Measurements from ENCODE around the gene KRTAP5-5. TPM values are rescaled to one million over a fixed set of nuclear protein-coding genes. Genes with fewer than 3 reads are reported as not detected.

Gene KRTAP5-5
- total and polyA plus RNA-seq, 2 of the 8 experiments (the other 6 are each of a cell fraction or from before 2014, with no cell fraction given) = 0.09 TPM; not detected in 1

DNA sequence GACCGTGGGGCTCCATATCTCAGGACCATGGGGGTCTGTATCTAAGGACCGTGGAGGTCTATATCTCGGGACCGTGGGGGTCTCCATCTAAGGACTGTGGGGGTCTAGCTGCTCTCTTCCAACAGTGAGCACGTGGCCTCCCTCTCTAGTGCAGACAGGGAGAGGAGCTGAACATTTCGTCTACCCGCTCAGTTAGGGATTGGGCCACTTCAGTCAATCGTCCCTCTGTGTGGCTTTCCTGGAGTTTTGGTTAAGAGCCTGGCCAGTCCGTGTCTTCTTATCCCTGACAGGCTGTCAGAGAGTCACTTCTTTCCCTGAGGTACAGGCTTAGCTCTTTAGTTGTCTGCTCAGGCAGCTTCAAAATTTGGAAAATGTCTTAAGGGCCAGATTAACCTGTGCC, 47.6 kb upstream of the KRTAP5-5 start:
- no peak overlapping the region for H3K4me2 ChIP-seq (ENCODE audit: insufficient read depth in 1 of 2, low read depth in 2 of 2, low read length in 2 of 2)
- FAIRE-seq = no peak
- H2BK20ac ChIP-seq (ENCODE audit: low read length) = no peak overlapping the region
- H4K20me1 ChIP-seq (replicated peaks in 1 of 2; ENCODE audit: control insufficient read depth in 1 of 2, insufficient read depth in 2 of 2, low read length in 2 of 2) = no peaks in the 10 kb centered on the region
- no peak overlapping the region for H4K5ac ChIP-seq (ENCODE audit: insufficient read length, low read depth, low read length)
- no peak overlapping the region for H2BK15ac ChIP-seq (ENCODE audit: low read length)
- no peak overlapping the region for H3K9ac ChIP-seq (replicated peaks in 1 of 4; ENCODE audit: extremely low read depth in 1 of 4, low read depth in 3 of 4, low read length in 3 of 4)
- H3K36me3 ChIP-seq (ENCODE audit: control insufficient read depth in 2 of 4, insufficient read depth in 4 of 4, low read length in 3 of 4) = no peaks in the 10 kb centered on the region
- H3K79me1 ChIP-seq (ENCODE audit: low read depth, low read length) = no peaks in the 10 kb centered on the region
- no peak overlapping the region for H2AFZ ChIP-seq (ENCODE audit: low read length)
- no peak overlapping the region for H4K8ac ChIP-seq (ENCODE audit: extremely low read depth, insufficient read depth, low read length)
- POLR2A ChIA-PET (ENCODE audit: partially characterized antibody) = interaction anchor here (0.9 kb wide), 1 partner anchor 34 kb away, joined by 3 read pairs; no protein-coding TSS in a partner anchor
- H3K56ac ChIP-seq (replicated peaks; ENCODE audit: insufficient read length, low read depth, low read length) = no peak overlapping the region
- no peak overlapping the region for H3K4me3 ChIP-seq (ENCODE audit: extremely low read depth in 1 of 4, insufficient read depth in 2 of 4, low read depth in 3 of 4, low read length in 4 of 4)
- H3K79me2 ChIP-seq (ENCODE audit: control insufficient read depth in 1 of 2, insufficient read depth in 2 of 2, low read length in 2 of 2) = no peaks in the 10 kb centered on the region
- H4K91ac ChIP-seq (replicated peaks; ENCODE audit: insufficient read length, low read length) = no peak overlapping the region
- no peak overlapping the region for H2BK12ac ChIP-seq (ENCODE audit: low read depth, low read length)
- no peak overlapping the region for H2BK120ac ChIP-seq (replicated peaks; ENCODE audit: low read depth, low read length)
- 0 out of 2 replicates have a peak overlapping the region, but pooled peaks have one; percentile 24 for H2AK5ac ChIP-seq (ENCODE audit: low read depth, low read length)
- WGBS, 2 experiments (ENCODE audit: extremely low coverage in 1 of 2, insufficient coverage in 1 of 2, insufficient read length in 1 of 2, insufficient replicate concordance in 2 of 2, low coverage in 1 of 2, low lambda C conversion rate in 2 of 2, missing lambda C conversion rate in 1 of 2) = 92% methylated on average over 9 of the region's 9 CpGs; no CpG with 5 or more reads in 1 of the 2 experiments
- DNase-seq (ENCODE audit: low read depth in 1 of 2, low spot score in 2 of 2) = no peak
- TF ChIP-seq TAF1 (IDR thresholded peaks at IDR 0.05; ENCODE audit: low read depth, low read length) = no peak
- TF ChIP-seq SP4 (IDR thresholded peaks at IDR 0.05; ENCODE audit: low read length) = no peak
- no peak overlapping the region for H3K14ac ChIP-seq (ENCODE audit: insufficient read length)
- CTCF ChIA-PET (ENCODE audit: partially characterized antibody) = interaction anchor here (0.9 to 1.9 kb wide), 3 partner anchors 14 to 58 kb away, joined by 3 to 9 read pairs (median 6); no protein-coding TSS in a partner anchor
- no peak overlapping the region for H2BK5ac ChIP-seq (ENCODE audit: low read depth, low read length)
- no peaks in the 10 kb centered on the region; a peak in 3 of 7 replicates for H3K27me3 ChIP-seq (replicated peaks in 1 of 4; ENCODE audit: control insufficient read depth in 3 of 4, extremely low read depth in 1 of 4, insufficient read depth in 3 of 4, low read length in 3 of 4)
- no peaks in the 10 kb centered on the region; a peak in 1 of 7 replicates for H3K4me1 ChIP-seq (replicated peaks in 1 of 4; ENCODE audit: control insufficient read depth in 3 of 4, insufficient read depth in 4 of 4, low read length in 3 of 4)
- no peak overlapping the region for H3K23ac ChIP-seq (ENCODE audit: insufficient read length)
- H3K4ac ChIP-seq (replicated peaks; ENCODE audit: insufficient read length, low read depth, low read length) = no peak overlapping the region
- peaks cover 0 to 6% of the 10 kb centered on the region in 2 experiments; a peak in 2 of 4 replicates for H3K9me3 ChIP-seq (ENCODE audit: insufficient read depth in 2 of 2, low read depth in 1 of 2, low read length in 1 of 2)
- no peak overlapping the region for H3K18ac ChIP-seq (ENCODE audit: extremely low read depth, low read length)
- no peaks in the 10 kb centered on the region; the same call in 1 of the 2 replicates for H3K23me2 ChIP-seq (ENCODE audit: low read depth, low read length)
- no peak overlapping the region for H3K27ac ChIP-seq (ENCODE audit: low read depth, low read length)
